Measurements from ENCODE around the gene COL20A1. TPM values are rescaled to one million over a fixed set of nuclear protein-coding genes. Genes with fewer than 3 reads are reported as not detected.

Gene COL20A1
- total RNA-seq, 1 donor from 2014 or later, result not detected

DNA sequence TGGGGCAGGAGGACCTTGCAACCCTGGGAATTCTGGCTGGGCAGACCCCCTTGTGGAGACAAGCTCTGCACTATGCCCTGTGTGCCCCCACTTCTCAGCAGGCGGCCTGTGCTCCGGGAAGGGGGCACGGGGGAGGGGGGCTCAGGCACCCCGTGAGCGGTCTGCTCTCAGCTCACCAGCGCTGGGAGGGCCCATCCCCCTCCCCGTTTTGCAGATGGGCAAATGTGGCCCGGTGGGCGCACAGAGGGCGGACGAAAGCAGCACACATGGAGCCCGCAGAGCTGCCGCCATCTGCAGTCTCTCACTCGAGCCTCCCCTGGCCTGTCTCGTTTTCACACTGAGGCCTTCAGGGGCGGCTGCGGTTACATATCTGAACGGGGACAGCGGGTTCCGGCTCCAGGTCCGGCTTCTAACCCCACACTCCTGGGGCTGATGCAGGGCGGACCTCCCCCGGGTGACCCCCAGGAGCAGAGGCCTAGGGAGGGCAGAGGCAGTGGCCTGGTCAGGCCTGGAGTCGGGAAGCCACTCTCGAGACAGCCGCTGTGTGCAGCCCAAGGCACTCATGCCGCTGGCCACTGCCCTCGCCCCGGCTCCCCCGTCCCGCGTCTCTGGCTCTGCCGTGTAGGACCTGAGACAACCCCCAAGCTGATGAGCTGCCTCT is 54.2 kb downstream of the COL20A1 start:
- TF ChIP-seq, protein P1, sequence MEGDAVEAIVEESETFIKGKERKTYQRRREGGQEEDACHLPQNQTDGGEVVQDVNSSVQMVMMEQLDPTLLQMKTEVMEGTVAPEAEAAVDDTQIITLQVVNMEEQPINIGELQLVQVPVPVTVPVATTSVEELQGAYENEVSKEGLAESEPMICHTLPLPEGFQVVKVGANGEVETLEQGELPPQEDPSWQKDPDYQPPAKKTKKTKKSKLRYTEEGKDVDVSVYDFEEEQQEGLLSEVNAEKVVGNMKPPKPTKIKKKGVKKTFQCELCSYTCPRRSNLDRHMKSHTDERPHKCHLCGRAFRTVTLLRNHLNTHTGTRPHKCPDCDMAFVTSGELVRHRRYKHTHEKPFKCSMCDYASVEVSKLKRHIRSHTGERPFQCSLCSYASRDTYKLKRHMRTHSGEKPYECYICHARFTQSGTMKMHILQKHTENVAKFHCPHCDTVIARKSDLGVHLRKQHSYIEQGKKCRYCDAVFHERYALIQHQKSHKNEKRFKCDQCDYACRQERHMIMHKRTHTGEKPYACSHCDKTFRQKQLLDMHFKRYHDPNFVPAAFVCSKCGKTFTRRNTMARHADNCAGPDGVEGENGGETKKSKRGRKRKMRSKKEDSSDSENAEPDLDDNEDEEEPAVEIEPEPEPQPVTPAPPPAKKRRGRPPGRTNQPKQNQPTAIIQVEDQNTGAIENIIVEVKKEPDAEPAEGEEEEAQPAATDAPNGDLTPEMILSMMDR (IDR thresholded peaks at IDR 0.05; ENCODE audit: unreplicated experiment), result no peak
- Mint-ChIP-seq H3K27ac (ENCODE audit: unreplicated experiment) (no peak overlapping the region), H3K4me3 (ENCODE audit: unreplicated experiment) (no peak overlapping the region), H3K36me3 (ENCODE audit: low read depth, unreplicated experiment) (peaks cover 5% of the 10 kb centered on the region), H3K27me3 (ENCODE audit: unreplicated experiment) (peaks cover 7% of the 10 kb centered on the region), H3K9me3 (ENCODE audit: unreplicated experiment) (no peaks in the 10 kb centered on the region), H3K4me1 (ENCODE audit: unreplicated experiment) (no peaks in the 10 kb centered on the region)
- no peak for DNase-seq (ENCODE audit: low spot score)

DNA sequence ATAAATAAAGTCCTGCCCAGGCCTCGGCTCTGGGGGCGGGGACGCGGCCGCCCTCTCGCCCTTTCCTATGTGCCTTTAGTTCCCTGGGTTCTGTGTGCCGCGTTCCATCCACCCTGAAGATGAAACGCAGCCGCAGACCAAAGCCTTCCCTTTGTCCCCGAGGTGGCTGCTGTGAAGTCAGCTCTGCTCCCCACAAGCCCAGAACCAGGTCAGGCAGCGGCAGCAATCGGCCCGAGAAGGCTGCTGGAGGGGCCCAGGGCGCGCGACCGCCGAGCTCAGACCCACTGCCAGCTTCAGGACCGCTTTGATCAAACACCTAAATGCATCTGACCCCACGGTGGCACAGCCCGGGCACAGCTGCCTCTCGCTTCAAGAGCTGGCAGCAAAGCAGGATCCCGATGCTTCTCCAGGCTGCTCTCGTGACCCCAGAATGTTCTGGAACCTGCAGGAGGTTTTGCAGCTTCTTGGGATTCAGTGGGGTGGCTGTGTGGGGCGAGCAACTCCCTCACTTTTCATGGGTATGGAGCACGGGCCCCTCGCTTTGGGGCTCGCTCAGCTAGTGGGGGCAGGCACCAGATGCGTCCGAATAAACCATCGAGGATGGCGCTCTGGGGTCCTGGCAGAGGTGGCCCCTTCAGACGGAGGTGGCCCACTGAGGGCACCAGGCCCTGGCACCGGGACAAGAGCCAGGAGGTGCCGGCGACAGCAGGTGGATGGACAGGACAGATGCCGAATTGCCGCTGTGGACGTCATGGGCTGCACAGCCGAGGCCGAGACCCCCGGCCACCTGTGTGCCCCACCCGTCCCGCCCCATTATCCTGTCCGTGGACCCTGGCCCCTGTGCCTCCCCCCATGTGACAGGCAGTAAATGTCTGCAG is 55.2 kb downstream of the COL20A1 start:
- H3K36me3 Mint-ChIP-seq (ENCODE audit: low read depth, unreplicated experiment), result peaks cover 4% of the 10 kb centered on the region
- no peak for DNase-seq (ENCODE audit: low spot score)
- H3K27ac Mint-ChIP-seq (ENCODE audit: unreplicated experiment), result no peak overlapping the region

DNA sequence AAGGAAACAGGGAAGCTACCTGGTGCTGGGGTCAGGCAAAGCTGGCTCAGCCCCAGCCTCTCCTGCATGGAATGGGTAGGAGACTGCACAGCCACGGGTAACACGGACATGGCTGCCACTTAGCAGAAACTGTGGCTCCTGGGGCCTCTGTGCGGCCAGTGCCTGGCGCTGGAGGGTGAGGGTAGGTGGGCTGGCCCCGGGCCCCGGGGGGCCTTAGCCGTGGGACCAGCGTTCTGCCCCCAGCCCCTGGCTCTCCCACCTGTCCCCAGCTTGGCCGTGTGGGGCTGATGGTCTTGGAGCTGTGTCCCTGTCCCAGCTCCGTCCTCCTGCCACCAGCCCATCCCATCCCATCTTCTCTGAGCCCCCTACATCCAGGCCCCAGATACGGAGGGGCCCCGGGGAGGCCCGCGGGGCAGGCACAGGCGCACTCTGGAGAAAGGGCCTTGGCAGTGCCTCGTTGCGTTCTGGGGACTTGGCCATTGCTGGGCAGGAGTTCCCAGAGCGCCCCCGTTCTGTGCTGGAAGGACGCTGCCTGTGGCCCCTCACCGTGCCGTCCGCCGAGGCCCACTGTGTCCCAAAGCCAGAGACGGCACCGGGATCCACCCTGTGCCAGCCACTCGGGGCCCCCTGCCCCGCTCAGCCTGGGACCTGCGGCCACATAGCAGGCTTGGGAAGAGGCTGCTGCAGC is 56.0 kb downstream of the COL20A1 start:
- Mint-ChIP-seq H3K27me3 (ENCODE audit: unreplicated experiment) (peaks cover 4% of the 10 kb centered on the region), H3K27ac (ENCODE audit: unreplicated experiment) (no peak overlapping the region), H3K36me3 (ENCODE audit: low read depth, unreplicated experiment) (peaks cover 4% of the 10 kb centered on the region), H3K4me3 (ENCODE audit: unreplicated experiment) (no peak overlapping the region), H3K4me1 (ENCODE audit: unreplicated experiment) (no peaks in the 10 kb centered on the region), H3K9me3 (ENCODE audit: unreplicated experiment) (no peaks in the 10 kb centered on the region)
- no peak for DNase-seq (ENCODE audit: low spot score)
- TF ChIP-seq, protein P1 (IDR thresholded peaks at IDR 0.05; ENCODE audit: unreplicated experiment), result no peak

More for the DNA sequence above, 55.2 kb downstream of the COL20A1 start:
- TF ChIP-seq, protein P1 (IDR thresholded peaks at IDR 0.05; ENCODE audit: unreplicated experiment), result no peak
- no peak overlapping the region for H3K4me3 Mint-ChIP-seq (ENCODE audit: unreplicated experiment)
- peaks cover 7% of the 10 kb centered on the region for H3K27me3 Mint-ChIP-seq (ENCODE audit: unreplicated experiment)
- H3K4me1 Mint-ChIP-seq (ENCODE audit: unreplicated experiment), result no peaks in the 10 kb centered on the region
- H3K9me3 Mint-ChIP-seq (ENCODE audit: unreplicated experiment), result no peaks in the 10 kb centered on the region

DNA sequence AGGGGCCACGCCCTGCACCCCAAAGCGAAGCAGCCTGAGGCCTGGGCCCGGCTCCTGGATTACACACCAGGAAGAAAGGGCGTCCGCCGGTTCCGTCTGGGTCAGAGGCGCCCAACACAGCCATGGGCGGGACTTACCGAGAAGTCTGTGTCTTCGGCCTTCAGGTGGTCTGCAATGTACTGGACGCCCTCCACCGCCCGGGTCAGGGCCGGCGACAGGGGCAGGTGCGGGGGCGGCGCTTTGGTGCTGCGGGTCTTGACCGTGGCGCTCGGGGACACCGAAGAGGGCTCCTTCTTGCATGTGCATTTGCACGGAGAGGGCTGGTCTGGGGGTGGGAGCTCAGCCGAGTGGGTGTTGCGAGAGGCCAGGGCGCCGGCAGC is 56.5 kb downstream of the COL20A1 start:
- Mint-ChIP-seq H3K27me3 (ENCODE audit: unreplicated experiment) (peaks cover 6% of the 10 kb centered on the region), H3K4me3 (ENCODE audit: unreplicated experiment) (no peak overlapping the region), H3K4me1 (ENCODE audit: unreplicated experiment) (no peaks in the 10 kb centered on the region), H3K9me3 (ENCODE audit: unreplicated experiment) (no peaks in the 10 kb centered on the region), H3K27ac (ENCODE audit: unreplicated experiment) (no peak overlapping the region), H3K36me3 (ENCODE audit: low read depth, unreplicated experiment) (peaks cover 4% of the 10 kb centered on the region)
- TF ChIP-seq, protein P1 (IDR thresholded peaks at IDR 0.05; ENCODE audit: unreplicated experiment), result no peak
- no peak for DNase-seq (ENCODE audit: low spot score)
